ENCODE results near the gene STX10. TPM values are rescaled to one million over a fixed set of nuclear protein-coding genes. Genes with fewer than 3 reads are reported as not detected.

STX10 gene
- total RNA-seq, 4 donors from 2014 or later, result 50.2 to 62.6 (median 56.6) TPM

- intact Hi-C loops (cut with DNase I), result no loop called here
Measured at GRCh38 chr19:13120817-13121216, 29.4 kb downstream of the STX10 start.

GRCh38 chr19:13120031-13120430 is 30.1 kb downstream of the STX10 start:
- Histone ChIP-seq H3K4me3 (no peak overlapping the region), H3K27me3 (no peaks in the 10 kb centered on the region), H3K4me1 (peaks cover 39 to 61% (median 57%) of the 10 kb centered on the region in 4 donors), H3K9me3 (no peaks in the 10 kb centered on the region), H3K36me3 (peaks cover 0 to 15% (median 9%) of the 10 kb centered on the region in 4 donors), H3K27ac (replicated peaks in 1 of 4) (no peak overlapping the region)
- intact Hi-C loops (cut with DNase I), result no loop called here
- 76% methylated on average over 7 of the region's 9 CpGs for WGBS
- no peak for TF ChIP-seq POLR2A (IDR thresholded peaks at IDR 0.05; ENCODE audit: low read depth)
- no peak for TF ChIP-seq EP300 (IDR thresholded peaks at IDR 0.05)
- TF ChIP-seq POLR2AphosphoS5 (IDR thresholded peaks at IDR 0.05), result no peak
- TF ChIP-seq CTCF (IDR thresholded peaks at IDR 0.05), result no peak
- no peak for DNase-seq (ENCODE audit: extremely low spot score)

More at GRCh38 chr19:13120817-13121216, 29.4 kb downstream of the STX10 start:
- TF ChIP-seq CTCF (IDR thresholded peaks at IDR 0.05) (no peak), POLR2AphosphoS5 (IDR thresholded peaks at IDR 0.05) (no peak), POLR2A (IDR thresholded peaks at IDR 0.05; ENCODE audit: low read depth) (no peak), EP300 (IDR thresholded peaks at IDR 0.05) (no peak)
- Histone ChIP-seq H3K4me3 (no peak overlapping the region), H3K27me3 (no peaks in the 10 kb centered on the region), H3K9me3 (no peaks in the 10 kb centered on the region), H3K4me1 (peaks cover 33 to 53% (median 49%) of the 10 kb centered on the region in 4 donors), H3K36me3 (peaks cover 0 to 14% (median 6%) of the 10 kb centered on the region in 4 donors), H3K27ac (replicated peaks in 1 of 4) (no peak overlapping the region)
- 77% methylated on average over 10 of the region's 10 CpGs for WGBS
- DNase-seq (ENCODE audit: extremely low spot score), result no peak

GRCh38 chr19:13119627-13120026 is 30.5 kb downstream of the STX10 start:
- WGBS, result 60% methylated on average over 5 of the region's 8 CpGs
- H3K9me3 ChIP-seq, result no peaks in the 10 kb centered on the region
- H3K4me3 ChIP-seq, result peak overlapping the region; percentile 67 to 97 (median 94)
- peaks cover 39 to 62% (median 57%) of the 10 kb centered on the region in 4 donors for H3K4me1 ChIP-seq
- DNase-seq (ENCODE audit: extremely low spot score), result no peak
- peaks cover 0 to 16% (median 10%) of the 10 kb centered on the region in 4 donors for H3K36me3 ChIP-seq
- TF ChIP-seq EP300 (IDR thresholded peaks at IDR 0.05), result no peak
- no peak for TF ChIP-seq POLR2A (IDR thresholded peaks at IDR 0.05; ENCODE audit: low read depth)
- no peak for TF ChIP-seq POLR2AphosphoS5 (IDR thresholded peaks at IDR 0.05)
- TF ChIP-seq CTCF (IDR thresholded peaks at IDR 0.05), result no peak
- peak overlapping the region in 1 of 4 donors; percentile 68 for H3K27ac ChIP-seq (replicated peaks in 1 of 4)
- no peaks in the 10 kb centered on the region for H3K27me3 ChIP-seq
- intact Hi-C loops (cut with DNase I), result no loop called here

GRCh38 chr19:13118424-13119193 is 31.6 kb downstream of the STX10 start:
- Histone ChIP-seq H3K4me1 (peaks cover 39 to 62% (median 57%) of the 10 kb centered on the region in 4 donors), H3K27me3 (no peaks in the 10 kb centered on the region), H3K4me3 (peak overlapping the region; percentile 67 to 97 (median 94)), H3K27ac (replicated peaks in 1 of 4) (peak overlapping the region; percentile 62 to 74 (median 70)), H3K9me3 (no peaks in the 10 kb centered on the region), H3K36me3 (peaks cover 0 to 20% (median 17%) of the 10 kb centered on the region in 4 donors)
- intact Hi-C loops (cut with DNase I), result no loop called here
- WGBS, result 2% methylated on average over 23 of the region's 57 CpGs
- DNase-seq (ENCODE audit: extremely low spot score), result no peak
- TF ChIP-seq EP300 (IDR thresholded peaks at IDR 0.05) (no peak), POLR2A (IDR thresholded peaks at IDR 0.05; ENCODE audit: low read depth) (no peak), CTCF (IDR thresholded peaks at IDR 0.05) (no peak), POLR2AphosphoS5 (IDR thresholded peaks at IDR 0.05) (no peak)

Data from esophagus muscularis mucosa (tissue), 4 donors.